ENCODE results near the gene SMARCD2. TPM values are rescaled to one million over a fixed set of nuclear protein-coding genes. Genes with fewer than 3 reads are reported as not detected.
A peak's percentile ranks its signal among the peaks of the same experiment; 100 is the strongest.
"Not testable (repeated sequence)": the region's sequence is repeated elsewhere in the genome, so short reads cannot be mapped to it uniquely, and the experiment has no call there.

Gene SMARCD2
- total RNA-seq, result 100 to 1,000 TPM in 1 of 8 experiments, 10 to 100 TPM in 7; 10.7 to 114 (median 24.8) TPM

DNA sequence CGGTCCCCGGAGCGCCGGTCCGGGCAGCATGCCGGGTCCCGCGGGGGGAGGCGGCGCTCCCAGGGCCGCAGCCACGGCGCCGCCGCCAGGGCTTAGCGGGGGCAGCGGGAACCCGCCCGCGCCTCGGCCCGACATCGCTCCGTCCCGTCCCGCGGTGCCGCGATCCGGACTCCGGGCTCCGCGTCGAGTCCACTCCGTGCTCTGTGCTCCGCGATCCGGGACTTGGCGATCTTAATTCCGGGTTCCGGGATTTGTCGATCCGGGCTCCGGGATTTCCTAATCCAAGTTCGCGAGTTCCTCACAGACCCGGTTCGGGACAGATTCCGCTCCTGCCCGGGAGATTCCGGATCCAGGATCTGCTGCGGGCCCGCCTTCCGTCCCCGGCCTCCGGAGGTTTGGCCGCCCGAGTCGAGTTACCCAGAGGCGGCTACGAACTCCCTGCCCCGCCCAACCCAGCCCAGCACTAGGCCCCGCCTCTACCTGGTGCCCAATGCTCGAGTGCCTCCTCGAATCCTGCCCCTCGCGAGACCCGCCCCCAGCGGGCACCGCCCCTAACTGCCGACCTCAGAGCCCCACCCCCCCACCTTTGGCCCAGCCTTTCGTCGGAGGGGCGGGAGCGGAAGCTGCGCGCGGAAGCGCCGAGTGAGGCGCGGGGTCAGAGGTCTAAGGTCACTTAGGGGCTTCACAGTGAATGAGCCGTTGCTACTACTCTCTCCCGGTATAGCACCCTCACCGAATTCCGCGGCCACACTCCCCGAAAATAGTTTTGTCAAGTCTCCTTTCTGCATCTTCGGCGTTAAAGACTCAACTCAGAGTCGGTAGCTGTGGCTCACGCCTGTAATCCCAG is at the start of gene SMARCD2:
TSS of gene SMARCD2 (minus strand) at position 146 of the 847 bp plus-strand sequence. CDS start at position 135, 11 bp downstream.
- peak within 1 kb of the TSS; percentile 54 to 71 (median 62) for H3K4me3 ChIP-seq
- peaks cover 22 to 36% of the 10 kb centered on the region in 2 donors for H3K4me1 ChIP-seq (replicated peaks in 1 of 2)
- 0 to 3% (median 0%) methylated on average over 1 to 7 of the region's 92 CpGs; no CpG with 5 or more reads in 7 of the 10 experiments for WGBS, 10 experiments
- peak within 1 kb of the TSS; percentile 24 to 68 for H3K27ac ChIP-seq
- in situ Hi-C loops (cut with MboI; ENCODE audit: low pct_unique_long_range_greater_than_20kb in 2 of 9, low sequenced_read_pairs in 9 of 9, unreplicated experiment in 9 of 9), result no loop called here
- peak; percentile 58 to 84 (median 80) for ATAC-seq (replicated peaks in 6 of 8)

DNA sequence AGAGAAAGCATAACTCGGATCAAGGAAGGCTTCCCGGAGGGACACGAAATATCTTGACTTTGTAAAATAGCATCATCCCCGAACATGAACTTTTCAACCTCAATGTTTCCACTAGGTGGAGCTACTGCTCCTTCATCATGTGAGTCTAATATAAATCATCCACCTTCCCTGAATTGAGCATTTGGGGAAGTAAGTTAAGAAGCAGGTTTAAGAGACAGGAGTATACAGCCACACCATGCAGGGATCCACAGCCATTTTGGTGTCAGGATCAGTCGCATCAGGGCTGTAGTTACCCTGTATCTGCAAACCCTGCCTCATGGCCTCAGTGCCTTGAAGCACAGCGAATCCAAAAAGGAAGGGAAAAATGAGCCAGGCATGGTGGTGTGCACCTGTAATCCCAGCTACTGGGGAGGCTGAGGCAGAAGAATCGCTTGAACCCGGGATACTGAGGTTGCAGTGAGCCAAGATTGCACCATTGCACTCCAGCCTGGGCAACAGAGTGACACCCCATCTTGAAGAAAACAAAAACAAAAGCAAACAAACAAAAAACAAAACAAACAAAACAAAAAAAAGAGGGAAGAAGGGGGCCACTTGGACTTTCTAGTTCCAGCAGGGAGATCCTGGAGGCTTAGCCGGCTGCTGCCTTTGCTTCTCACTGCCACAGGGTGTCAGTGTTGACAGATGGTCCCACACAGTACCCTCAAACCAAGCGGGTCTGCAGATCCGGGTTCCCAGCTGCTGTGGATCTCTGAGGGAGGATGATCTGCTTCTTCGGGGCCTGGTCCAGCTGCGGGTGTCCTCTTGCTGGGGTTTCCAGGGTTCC is 46.8 kb upstream of the SMARCD2 start:
- H3K27ac ChIP-seq; H3K4me3 ChIP-seq; H3K4me1 ChIP-seq (replicated peaks in 1 of 2); in situ Hi-C loops (cut with MboI; ENCODE audit: low pct_unique_long_range_greater_than_20kb in 2 of 9, low sequenced_read_pairs in 9 of 9, unreplicated experiment in 9 of 9): not testable (repeated sequence)
- peak; percentile 77 to 96 (median 86) for ATAC-seq (replicated peaks in 6 of 8)
- 0 to 93% (median 24%) methylated on average over 1 to 8 of the region's 13 CpGs; no CpG with 5 or more reads in 3 of the 10 experiments for WGBS, 10 experiments

DNA sequence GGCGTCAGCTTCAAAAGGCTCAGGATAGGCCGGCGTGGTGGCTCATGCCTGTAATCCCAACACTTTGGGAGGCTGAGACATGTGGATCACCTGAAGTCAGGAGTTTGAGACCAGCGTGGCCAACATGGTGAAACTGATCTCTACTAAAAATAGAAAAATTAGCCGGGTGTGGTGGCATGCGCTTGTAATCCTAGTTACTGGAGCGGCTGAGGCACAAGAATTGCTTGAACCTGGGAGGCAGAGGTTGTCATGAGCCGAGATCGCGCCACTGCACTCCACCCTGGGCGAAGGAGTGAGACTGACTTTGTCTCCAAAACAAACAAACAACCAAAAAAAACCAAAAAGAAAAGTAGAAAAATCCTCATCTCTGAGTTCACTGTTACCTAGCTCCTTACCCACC is 42.6 kb upstream of the SMARCD2 start:
- H3K4me1 ChIP-seq (replicated peaks in 1 of 2); H3K4me3 ChIP-seq; H3K27ac ChIP-seq; ATAC-seq (replicated peaks in 6 of 8); in situ Hi-C loops (cut with MboI; ENCODE audit: low pct_unique_long_range_greater_than_20kb in 2 of 9, low sequenced_read_pairs in 9 of 9, unreplicated experiment in 9 of 9): not testable (repeated sequence)
- WGBS, 10 experiments, result 90 to 93% methylated on average over 2 to 3 of the region's 11 CpGs; no CpG with 5 or more reads in 8 of the 10 experiments

DNA sequence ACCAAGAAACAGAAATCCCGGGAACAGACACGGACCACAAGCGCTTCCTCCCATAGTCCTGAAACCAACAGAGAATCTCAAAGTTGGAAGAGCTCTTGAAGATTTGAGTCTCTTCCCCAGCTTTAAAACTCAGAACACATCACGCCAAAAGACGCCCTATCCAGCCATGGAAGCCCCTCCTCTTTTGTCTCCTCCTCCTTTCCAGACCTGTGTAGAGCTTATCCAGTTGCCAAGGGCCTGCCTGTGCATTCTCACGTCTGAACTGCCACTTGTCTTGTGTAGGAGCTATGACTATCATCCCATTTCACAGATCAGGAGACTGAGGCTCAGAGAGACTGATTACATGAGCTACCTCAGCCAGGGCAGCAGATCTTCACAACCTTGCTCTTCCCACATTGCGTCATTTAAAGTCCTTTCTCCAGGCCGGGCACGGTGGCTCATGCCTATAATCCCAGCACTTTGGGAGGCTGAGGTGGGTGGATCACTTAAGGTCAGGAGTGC is 40.2 kb upstream of the SMARCD2 start:
- 47 to 100% (median 96%) methylated on average over 1 to 3 of the region's 9 CpGs; no CpG with 5 or more reads in 4 of the 10 experiments for WGBS, 10 experiments
- H3K4me3 ChIP-seq; ATAC-seq (replicated peaks in 6 of 8); in situ Hi-C loops (cut with MboI; ENCODE audit: low pct_unique_long_range_greater_than_20kb in 2 of 9, low sequenced_read_pairs in 9 of 9, unreplicated experiment in 9 of 9); H3K27ac ChIP-seq; H3K4me1 ChIP-seq (replicated peaks in 1 of 2): not testable (repeated sequence)

DNA sequence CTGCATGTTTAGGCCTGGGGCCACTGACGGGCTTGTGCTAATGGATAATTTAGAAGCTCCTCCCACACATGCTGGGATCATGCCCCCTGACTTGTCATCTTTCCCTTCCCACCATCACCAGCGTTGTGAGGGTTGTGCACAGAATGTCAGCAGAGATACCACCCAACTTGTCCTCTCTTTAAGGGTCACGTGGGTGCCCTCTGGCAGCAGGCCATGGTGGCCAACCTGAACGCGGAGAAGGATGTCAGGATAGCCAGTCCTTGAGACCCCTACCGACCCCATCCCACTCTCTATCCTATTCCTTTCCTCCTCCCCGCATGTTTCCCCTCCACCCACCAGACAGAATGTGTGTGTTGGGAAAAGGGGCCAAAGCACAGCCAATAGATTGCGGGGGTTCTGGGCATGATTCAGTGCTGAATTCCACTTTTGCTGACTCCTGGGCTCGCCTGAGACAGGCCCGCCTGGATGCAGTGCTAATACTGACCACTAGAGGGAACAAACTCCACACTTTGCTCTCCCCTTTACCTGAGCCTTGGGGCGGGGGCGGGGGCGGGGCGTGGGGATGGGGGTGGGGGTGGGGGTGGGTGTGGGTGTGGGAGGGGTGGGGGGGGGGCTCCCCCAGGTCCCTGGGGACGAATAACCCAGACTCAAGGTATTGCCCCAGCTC is 39.6 kb upstream of the SMARCD2 start, which contains the start of gene GH2:
TSS of gene GH2 (minus strand) at position 10 of the 667 bp plus-strand sequence. CDS start 143 bp downstream, outside the sequence.
- peak in 4 of 8 experiments; percentile 37 to 85 (median 76) for ATAC-seq (replicated peaks in 6 of 8)
- Histone ChIP-seq H3K27ac (no peak within 1 kb of the TSS), H3K4me3 (no peak within 1 kb of the TSS), H3K4me1 (replicated peaks in 1 of 2) (no peaks in the 10 kb centered on the region)
- in situ Hi-C loops (cut with MboI; ENCODE audit: low pct_unique_long_range_greater_than_20kb in 2 of 9, low sequenced_read_pairs in 9 of 9, unreplicated experiment in 9 of 9), result no loop called here
- WGBS, 10 experiments, result 0 to 100% (median 81%) methylated on average over 1 to 3 of the region's 15 CpGs; no CpG with 5 or more reads in 4 of the 10 experiments

DNA sequence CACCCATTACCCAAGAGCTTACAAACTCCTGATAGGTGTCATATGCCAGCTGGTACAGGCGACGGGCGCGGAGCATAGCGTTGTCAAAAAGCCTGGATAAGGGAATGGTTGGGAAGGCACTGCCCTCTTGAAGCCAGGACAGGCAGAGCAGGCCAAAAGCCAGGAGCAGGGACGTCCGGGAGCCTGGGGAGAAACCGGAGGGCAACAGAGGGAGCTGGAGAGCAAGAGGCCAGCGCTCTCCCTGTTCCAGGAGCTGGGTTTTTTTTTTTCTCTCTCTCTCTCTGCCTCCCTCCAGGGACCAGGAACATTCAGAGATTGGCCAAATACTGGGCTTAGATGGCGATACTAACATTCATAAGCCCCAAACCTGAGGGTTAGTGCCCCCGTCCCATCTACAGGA is 38.9 kb upstream of the SMARCD2 start:
- H3K4me1 ChIP-seq (replicated peaks in 1 of 2); H3K4me3 ChIP-seq; in situ Hi-C loops (cut with MboI; ENCODE audit: low pct_unique_long_range_greater_than_20kb in 2 of 9, low sequenced_read_pairs in 9 of 9, unreplicated experiment in 9 of 9); H3K27ac ChIP-seq; ATAC-seq (replicated peaks in 6 of 8): not testable (repeated sequence)
- 20 to 74% (median 52%) methylated on average over 1 to 6 of the region's 11 CpGs; no CpG with 5 or more reads in 5 of the 10 experiments for WGBS, 10 experiments

DNA sequence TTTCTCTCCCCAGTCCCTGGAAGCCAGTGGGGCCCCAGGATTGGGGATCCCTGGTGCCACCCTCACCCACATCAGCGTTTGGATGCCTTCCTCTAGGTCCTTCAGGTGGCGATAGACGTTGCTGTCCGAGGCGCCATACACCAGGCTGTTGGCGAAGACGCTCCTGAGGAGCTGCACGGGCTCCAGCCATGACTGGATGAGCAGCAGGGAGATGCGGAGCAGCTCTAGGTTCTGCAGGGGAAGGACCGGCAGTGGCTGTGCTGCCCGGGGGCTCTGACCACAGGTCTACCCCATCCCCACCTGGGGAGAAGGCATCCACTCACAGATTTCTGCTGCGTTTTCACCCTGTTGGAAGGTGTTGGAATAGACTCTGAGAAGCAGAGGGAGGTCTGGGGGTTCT is 38.2 kb upstream of the SMARCD2 start:
- in situ Hi-C loops (cut with MboI; ENCODE audit: low pct_unique_long_range_greater_than_20kb in 2 of 9, low sequenced_read_pairs in 9 of 9, unreplicated experiment in 9 of 9), result no loop called here
- Histone ChIP-seq H3K27ac (no peak overlapping the region), H3K4me1 (replicated peaks in 1 of 2) (no peaks in the 10 kb centered on the region), H3K4me3 (no peak overlapping the region)
- no peak for ATAC-seq (replicated peaks in 6 of 8)
- WGBS, 10 experiments, result 60 to 100% (median 96%) methylated on average over 1 to 2 of the region's 12 CpGs; no CpG with 5 or more reads in 4 of the 10 experiments

DNA sequence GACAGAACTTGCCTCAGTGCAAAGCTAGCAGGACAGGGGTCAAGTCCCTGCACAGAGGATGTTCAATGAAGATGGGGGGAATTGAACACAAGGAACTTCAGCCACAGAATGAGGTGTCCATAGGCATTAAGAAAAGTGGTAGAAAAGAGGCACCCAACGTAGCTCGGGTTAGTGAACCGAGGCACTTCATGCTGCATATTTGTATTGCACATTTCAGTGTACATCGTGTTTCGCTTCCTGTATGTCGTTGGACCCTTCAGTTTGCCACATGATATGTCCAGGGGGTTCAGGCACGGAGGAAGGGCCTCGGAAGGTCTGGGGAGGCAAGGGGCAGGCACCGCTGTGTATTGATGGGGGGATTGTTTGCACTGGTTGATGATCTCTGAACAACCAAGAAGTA is 35.9 kb upstream of the SMARCD2 start:
- ATAC-seq (replicated peaks in 6 of 8); H3K4me3 ChIP-seq; H3K27ac ChIP-seq; in situ Hi-C loops (cut with MboI; ENCODE audit: low pct_unique_long_range_greater_than_20kb in 2 of 9, low sequenced_read_pairs in 9 of 9, unreplicated experiment in 9 of 9); H3K4me1 ChIP-seq (replicated peaks in 1 of 2): not testable (repeated sequence)
- WGBS, 10 experiments, result 67 to 92% (median 75%) methylated on average over 1 to 4 of the region's 9 CpGs; no CpG with 5 or more reads in 5 of the 10 experiments

DNA sequence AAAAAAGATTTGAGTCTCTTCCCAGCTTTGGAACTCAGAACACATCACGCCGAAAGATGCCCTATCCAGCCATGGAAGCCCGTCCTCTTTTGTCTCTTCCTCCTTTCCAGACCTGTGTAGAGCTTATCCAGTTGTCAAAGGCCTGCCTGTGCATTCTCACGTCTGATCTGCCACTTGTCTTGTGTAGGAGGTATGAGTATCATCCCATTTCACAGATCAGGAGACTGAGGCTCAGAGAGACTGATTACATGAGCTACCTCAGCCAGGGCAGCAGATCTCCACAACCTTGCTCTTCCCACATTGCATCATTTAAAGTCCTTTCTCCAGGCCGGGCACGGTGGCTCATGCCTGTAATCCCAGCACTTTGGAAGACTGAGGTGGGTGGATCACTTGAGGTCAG is 32.2 kb upstream of the SMARCD2 start:
- 38 to 93% (median 40%) methylated on average over 2 to 4 of the region's 6 CpGs; no CpG with 5 or more reads in 7 of the 10 experiments for WGBS, 10 experiments
- in situ Hi-C loops (cut with MboI; ENCODE audit: low pct_unique_long_range_greater_than_20kb in 2 of 9, low sequenced_read_pairs in 9 of 9, unreplicated experiment in 9 of 9), result not testable (repeated sequence)

DNA sequence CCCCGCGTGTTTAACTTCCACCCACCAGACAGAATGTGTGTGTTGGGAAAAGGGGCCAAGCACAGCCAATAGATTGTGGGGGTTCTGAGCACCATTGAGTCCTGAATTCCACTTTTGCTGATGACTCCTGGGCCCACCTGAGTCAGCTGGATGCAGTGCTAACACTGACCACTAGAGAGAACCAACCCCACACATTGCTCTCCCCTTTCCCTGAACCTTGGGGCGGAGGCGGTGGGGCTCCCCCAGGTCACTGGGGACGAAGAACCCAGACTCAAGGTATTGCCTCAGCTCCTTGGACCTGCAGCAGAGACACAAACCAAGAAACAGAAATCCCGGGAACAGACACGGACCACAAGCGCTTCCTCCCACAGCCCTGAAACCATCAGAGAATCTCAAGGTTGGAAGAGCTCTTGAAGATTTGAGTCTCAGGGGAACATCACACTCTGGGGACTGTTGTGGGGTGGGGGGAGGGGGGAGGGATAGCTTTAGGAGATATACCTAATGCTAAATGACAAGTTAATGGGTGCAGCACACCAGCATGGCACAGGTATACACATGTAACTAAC is 31.7 kb upstream of the SMARCD2 start:
- H3K27ac ChIP-seq; H3K4me3 ChIP-seq; ATAC-seq (replicated peaks in 6 of 8); H3K4me1 ChIP-seq (replicated peaks in 1 of 2); in situ Hi-C loops (cut with MboI; ENCODE audit: low pct_unique_long_range_greater_than_20kb in 2 of 9, low sequenced_read_pairs in 9 of 9, unreplicated experiment in 9 of 9): not testable (repeated sequence)
- WGBS, 10 experiments, result no CpG with 5 or more reads among the region's 8 CpGs

More for the DNA sequence above, 32.2 kb upstream of the SMARCD2 start:
- not testable (repeated sequence) for H3K4me3 ChIP-seq; ATAC-seq (replicated peaks in 6 of 8); H3K4me1 ChIP-seq (replicated peaks in 1 of 2); H3K27ac ChIP-seq

DNA sequence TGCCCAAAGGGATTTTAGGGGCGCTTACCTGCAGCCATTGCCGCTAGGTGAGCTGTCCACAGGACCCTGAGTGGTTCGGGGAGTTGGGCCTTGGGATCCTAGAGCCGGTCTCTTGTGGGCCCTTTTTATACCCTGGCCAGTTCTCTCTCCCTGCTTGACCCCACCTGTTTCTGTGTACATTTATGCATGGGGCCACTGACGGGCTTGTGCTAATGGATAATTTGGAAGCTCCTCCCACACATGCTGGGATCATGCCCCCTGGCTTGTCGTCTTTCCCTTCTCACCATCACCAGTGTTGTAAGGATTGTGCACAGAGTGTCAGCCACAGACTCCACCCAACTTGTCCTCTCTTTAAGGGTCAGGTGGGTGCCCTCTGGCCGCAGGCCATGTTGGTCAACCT is 31.1 kb upstream of the SMARCD2 start, which contains the start of gene CSH2:
TSS of gene CSH2 (minus strand) at position 101 of the 400 bp plus-strand sequence. CDS start at position 38, 63 bp downstream.
- in situ Hi-C loops (cut with MboI; ENCODE audit: low pct_unique_long_range_greater_than_20kb in 2 of 9, low sequenced_read_pairs in 9 of 9, unreplicated experiment in 9 of 9); H3K4me3 ChIP-seq; H3K27ac ChIP-seq; ATAC-seq (replicated peaks in 6 of 8); H3K4me1 ChIP-seq (replicated peaks in 1 of 2): not testable (repeated sequence)
- no CpG with 5 or more reads among the region's 7 CpGs for WGBS, 10 experiments
